ENCODE measurements around the gene C17orf114.

C17orf114 gene

DNA sequence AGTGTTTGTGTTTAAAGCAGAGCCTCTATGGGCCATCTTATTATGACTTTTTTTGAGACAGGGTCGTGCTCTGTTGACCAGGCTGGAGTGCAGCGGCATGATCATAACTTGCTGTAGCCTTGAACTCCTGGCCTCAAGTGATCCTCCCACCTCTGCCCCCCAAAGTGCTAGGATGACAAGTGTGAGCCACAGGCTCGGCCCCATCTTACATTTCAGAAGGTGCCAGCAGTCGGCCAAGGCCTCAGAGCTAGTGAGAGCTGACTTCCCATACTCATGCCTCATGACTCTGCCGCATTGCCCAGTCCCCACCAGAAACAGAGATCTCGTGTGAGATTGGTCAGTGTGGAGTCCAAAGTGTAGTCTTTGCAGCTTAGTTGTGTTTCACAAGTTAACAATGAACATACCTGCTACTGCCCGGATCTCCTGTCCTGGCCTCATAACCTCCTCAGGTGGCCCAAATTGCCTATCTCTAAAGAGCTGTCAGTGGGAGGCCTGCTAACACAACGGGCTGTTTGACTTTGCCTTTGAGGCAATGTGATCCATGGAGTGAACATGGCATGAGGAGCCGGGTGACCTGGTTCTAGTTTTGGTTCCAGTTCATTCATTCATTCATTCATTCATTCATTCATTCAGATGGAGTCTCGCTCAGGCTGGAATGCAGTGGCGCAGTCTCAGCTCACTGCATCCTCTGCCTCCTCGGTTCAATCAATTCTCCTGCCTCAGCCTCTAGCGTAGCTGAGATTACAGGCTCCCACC lies 44.7 kb upstream of the C17orf114 start:
- H3K36me3 Mint-ChIP-seq (ENCODE audit: insufficient read depth, unreplicated experiment) = peaks cover 28% of the 10 kb centered on the region
- H3K27me3 Mint-ChIP-seq (ENCODE audit: insufficient read depth, unreplicated experiment) = no peaks in the 10 kb centered on the region
- no peaks in the 10 kb centered on the region for H3K9me3 Mint-ChIP-seq (ENCODE audit: unreplicated experiment)
- peak overlapping the region; percentile 89 for H3K27ac Mint-ChIP-seq (ENCODE audit: low read depth, unreplicated experiment)
- TF ChIP-seq, protein P1, sequence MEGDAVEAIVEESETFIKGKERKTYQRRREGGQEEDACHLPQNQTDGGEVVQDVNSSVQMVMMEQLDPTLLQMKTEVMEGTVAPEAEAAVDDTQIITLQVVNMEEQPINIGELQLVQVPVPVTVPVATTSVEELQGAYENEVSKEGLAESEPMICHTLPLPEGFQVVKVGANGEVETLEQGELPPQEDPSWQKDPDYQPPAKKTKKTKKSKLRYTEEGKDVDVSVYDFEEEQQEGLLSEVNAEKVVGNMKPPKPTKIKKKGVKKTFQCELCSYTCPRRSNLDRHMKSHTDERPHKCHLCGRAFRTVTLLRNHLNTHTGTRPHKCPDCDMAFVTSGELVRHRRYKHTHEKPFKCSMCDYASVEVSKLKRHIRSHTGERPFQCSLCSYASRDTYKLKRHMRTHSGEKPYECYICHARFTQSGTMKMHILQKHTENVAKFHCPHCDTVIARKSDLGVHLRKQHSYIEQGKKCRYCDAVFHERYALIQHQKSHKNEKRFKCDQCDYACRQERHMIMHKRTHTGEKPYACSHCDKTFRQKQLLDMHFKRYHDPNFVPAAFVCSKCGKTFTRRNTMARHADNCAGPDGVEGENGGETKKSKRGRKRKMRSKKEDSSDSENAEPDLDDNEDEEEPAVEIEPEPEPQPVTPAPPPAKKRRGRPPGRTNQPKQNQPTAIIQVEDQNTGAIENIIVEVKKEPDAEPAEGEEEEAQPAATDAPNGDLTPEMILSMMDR (IDR thresholded peaks at IDR 0.05; ENCODE audit: unreplicated experiment) = no peak
- ChIA-PET CTCF (interaction anchor here (0.6 to 2.1 kb wide), 4 partner anchors 13 to 280 kb away, joined by 3 to 9 read pairs (median 3); no protein-coding TSS in a partner anchor), POLR2A (interaction anchor here (0.6 to 13.6 kb wide), 8 partner anchors 10 to 94 kb away, joined by 3 to 211 read pairs (median 5); partner anchors contain the start of genes GLTPD2, MINK1, PLD2 and RNF167)
- BruUV-seq (replicated peaks) = no TSS peak
- H3K4me3 Mint-ChIP-seq (ENCODE audit: unreplicated experiment) = peak overlapping the region; percentile 9
- no peak for DNase-seq (ENCODE audit: unreplicated experiment)
- peaks cover 62% of the 10 kb centered on the region for H3K4me1 Mint-ChIP-seq (ENCODE audit: insufficient read depth, unreplicated experiment)
- intact Hi-C loops (cut with micrococcal nuclease) = no loop called here

DNA sequence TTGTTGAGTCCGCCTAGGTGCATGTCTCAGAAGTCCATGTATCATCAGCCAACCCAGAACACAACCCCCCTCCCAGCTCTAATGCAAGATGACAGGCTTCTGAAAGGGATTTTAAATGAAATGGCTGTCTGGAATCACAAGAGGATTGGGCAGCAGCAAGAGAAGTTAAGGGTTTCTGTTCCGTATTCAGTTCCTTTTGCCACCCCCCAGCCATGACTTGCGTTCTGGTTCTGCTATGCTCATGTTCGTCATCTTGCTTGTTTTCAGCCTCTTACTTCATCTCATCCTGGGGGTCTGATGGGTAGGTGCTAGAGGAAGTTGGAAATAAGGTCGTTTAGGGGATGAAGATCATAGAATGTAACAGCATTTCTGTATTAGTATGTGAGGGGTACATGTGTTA lies 43.0 kb upstream of the C17orf114 start:
- H3K9me3 Mint-ChIP-seq (ENCODE audit: unreplicated experiment) = no peaks in the 10 kb centered on the region
- BruUV-seq (replicated peaks) = no TSS peak
- POLR2A ChIA-PET = interaction anchor here (1.4 to 13.6 kb wide), 2 partner anchors 8 to 55 kb away, joined by 3 to 211 read pairs; partner anchors contain the start of gene MINK1

DNA sequence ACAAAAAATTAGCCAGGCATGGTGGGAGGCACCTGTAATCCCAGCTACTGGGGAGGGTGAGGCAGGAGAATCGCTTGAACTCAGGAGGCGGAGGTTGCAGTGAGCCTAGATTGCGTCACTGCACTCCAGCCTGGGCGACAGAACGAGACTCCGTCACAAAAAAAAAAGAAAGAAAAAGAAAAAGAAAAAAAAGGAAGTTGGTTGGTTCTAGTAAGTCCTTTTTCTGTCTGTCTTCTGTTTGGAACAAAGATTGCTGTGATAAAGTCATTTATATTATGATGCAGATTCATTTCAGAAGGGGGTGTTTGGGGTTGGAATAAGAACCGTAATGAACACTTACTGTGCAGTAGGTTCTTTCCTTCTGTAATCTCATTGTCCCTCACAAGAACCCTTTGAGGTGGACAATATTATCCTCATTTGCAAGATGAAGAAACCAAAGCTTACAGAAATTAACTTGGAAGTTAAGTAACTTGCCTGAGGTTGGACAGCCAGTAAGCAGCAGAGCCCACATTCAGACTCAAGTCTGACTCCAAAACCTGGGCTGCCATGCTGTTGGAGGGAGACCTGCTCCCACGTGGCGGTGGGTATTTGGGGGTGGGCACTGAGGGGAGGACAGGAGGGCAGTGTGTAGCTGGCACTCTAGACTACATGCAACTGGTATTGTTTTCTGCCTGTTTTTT lies 41.3 kb upstream of the C17orf114 start:
- intact Hi-C loops (cut with micrococcal nuclease) = no loop called here
- Mint-ChIP-seq H3K36me3 (ENCODE audit: insufficient read depth, unreplicated experiment) (peaks cover 36% of the 10 kb centered on the region), H3K27ac (ENCODE audit: low read depth, unreplicated experiment) (no peak overlapping the region), H3K9me3 (ENCODE audit: unreplicated experiment) (no peaks in the 10 kb centered on the region), H3K27me3 (ENCODE audit: insufficient read depth, unreplicated experiment) (no peaks in the 10 kb centered on the region), H3K4me3 (ENCODE audit: unreplicated experiment) (no peak overlapping the region), H3K4me1 (ENCODE audit: insufficient read depth, unreplicated experiment) (peaks cover 50% of the 10 kb centered on the region)
- no peak for DNase-seq (ENCODE audit: unreplicated experiment)
- TF ChIP-seq, protein P1 (IDR thresholded peaks at IDR 0.05; ENCODE audit: unreplicated experiment) = no peak
- no TSS peak for BruUV-seq (replicated peaks)
- CTCF ChIA-PET = interaction anchor here (1.2 kb wide), 1 partner anchor 9 kb away, joined by 3 read pairs; no protein-coding TSS in a partner anchor
- POLR2A ChIA-PET = interaction anchor here (0.5 to 13.6 kb wide), 5 partner anchors 7 to 132 kb away, joined by 3 to 211 read pairs (median 3); partner anchors contain the start of genes MINK1 and PSMB6

More for the DNA sequence above, 43.0 kb upstream of the C17orf114 start:
- intact Hi-C loops (cut with micrococcal nuclease) = no loop called here
- no peaks in the 10 kb centered on the region for H3K27me3 Mint-ChIP-seq (ENCODE audit: insufficient read depth, unreplicated experiment)
- peaks cover 54% of the 10 kb centered on the region for H3K4me1 Mint-ChIP-seq (ENCODE audit: insufficient read depth, unreplicated experiment)
- H3K27ac Mint-ChIP-seq (ENCODE audit: low read depth, unreplicated experiment) = peak overlapping the region; percentile 89
- no peak for DNase-seq (ENCODE audit: unreplicated experiment)
- peaks cover 31% of the 10 kb centered on the region for H3K36me3 Mint-ChIP-seq (ENCODE audit: insufficient read depth, unreplicated experiment)
- CTCF ChIA-PET = interaction anchor here (1.2 kb wide), 1 partner anchor 11 kb away, joined by 3 read pairs; no protein-coding TSS in a partner anchor
- no peak overlapping the region for H3K4me3 Mint-ChIP-seq (ENCODE audit: unreplicated experiment)
- TF ChIP-seq, protein P1 (IDR thresholded peaks at IDR 0.05; ENCODE audit: unreplicated experiment) = no peak

DNA sequence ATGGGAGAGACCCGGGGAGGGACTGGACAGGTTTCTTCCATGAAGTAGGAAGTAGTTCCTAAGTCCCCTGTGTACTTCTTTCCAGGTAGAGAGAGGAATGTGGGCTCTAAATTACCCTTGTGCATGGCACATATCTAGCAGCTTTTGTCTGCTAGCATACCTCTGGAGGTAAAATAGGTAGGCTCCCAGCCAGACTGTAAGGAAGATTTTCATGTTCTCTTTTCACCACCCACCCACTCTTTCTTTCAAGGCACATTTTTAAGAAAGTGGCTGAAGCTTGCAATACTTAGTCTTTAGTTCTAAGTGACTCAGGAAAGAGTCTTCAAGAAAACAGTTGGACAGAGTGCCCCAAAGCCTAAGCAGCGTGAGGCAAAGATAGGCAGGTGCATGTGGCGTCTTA lies 40.2 kb upstream of the C17orf114 start:
- ChIA-PET CTCF (interaction anchor here (1.0 kb wide), 1 partner anchor 60 kb away, joined by 4 read pairs; the partner anchor contains the start of gene CHRNE), POLR2A (interaction anchor here (0.9 to 13.6 kb wide), 3 partner anchors 6 to 131 kb away, joined by 3 to 211 read pairs (median 3); partner anchors contain the start of gene MINK1)
- no peaks in the 10 kb centered on the region for H3K27me3 Mint-ChIP-seq (ENCODE audit: insufficient read depth, unreplicated experiment)
- peak overlapping the region; percentile 39 for H3K27ac Mint-ChIP-seq (ENCODE audit: low read depth, unreplicated experiment)
- intact Hi-C loops (cut with micrococcal nuclease) = no loop called here
- TF ChIP-seq, protein P1 (IDR thresholded peaks at IDR 0.05; ENCODE audit: unreplicated experiment) = no peak
- H3K36me3 Mint-ChIP-seq (ENCODE audit: insufficient read depth, unreplicated experiment) = peaks cover 32% of the 10 kb centered on the region
- H3K4me3 Mint-ChIP-seq (ENCODE audit: unreplicated experiment) = no peak overlapping the region
- no peaks in the 10 kb centered on the region for H3K9me3 Mint-ChIP-seq (ENCODE audit: unreplicated experiment)
- H3K4me1 Mint-ChIP-seq (ENCODE audit: insufficient read depth, unreplicated experiment) = peaks cover 48% of the 10 kb centered on the region
- BruUV-seq (replicated peaks) = no TSS peak
- DNase-seq (ENCODE audit: unreplicated experiment) = no peak
